Measurements from ENCODE around the gene MNX1. TPM values are rescaled to one million over a fixed set of nuclear protein-coding genes. Genes with fewer than 3 reads are reported as not detected.
A peak's percentile ranks its signal among the peaks of the same experiment; 100 is the strongest.

MNX1 gene
- total and polyA plus RNA-seq, 7 donors = 4.2 to 5.3 (median 4.2) TPM; not detected in 4

DNA sequence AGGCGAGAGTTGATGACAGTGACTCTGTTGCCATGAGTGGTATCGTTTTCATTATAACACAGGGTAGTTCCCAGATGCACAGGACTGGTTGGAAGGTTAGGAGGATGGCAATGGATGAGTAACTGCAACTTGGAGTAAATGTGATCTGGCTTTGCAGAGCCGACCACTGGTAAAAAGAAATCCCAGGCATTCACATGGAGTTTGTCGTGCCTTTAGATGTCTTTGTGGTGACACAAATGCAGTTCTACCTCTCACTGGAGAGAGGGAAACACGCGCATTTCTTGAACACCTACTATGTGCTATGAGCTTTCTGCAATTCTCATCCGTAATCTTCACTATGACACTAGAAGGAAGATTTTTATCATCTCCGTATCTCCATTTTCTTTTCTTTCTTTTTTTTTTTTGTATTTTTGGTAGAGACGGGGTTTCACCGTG is 1.7 kb upstream of the MNX1 start:
- peaks cover 55 to 98% (median 93%) of the 10 kb centered on the region in 3 donors for H3K27me3 ChIP-seq

DNA sequence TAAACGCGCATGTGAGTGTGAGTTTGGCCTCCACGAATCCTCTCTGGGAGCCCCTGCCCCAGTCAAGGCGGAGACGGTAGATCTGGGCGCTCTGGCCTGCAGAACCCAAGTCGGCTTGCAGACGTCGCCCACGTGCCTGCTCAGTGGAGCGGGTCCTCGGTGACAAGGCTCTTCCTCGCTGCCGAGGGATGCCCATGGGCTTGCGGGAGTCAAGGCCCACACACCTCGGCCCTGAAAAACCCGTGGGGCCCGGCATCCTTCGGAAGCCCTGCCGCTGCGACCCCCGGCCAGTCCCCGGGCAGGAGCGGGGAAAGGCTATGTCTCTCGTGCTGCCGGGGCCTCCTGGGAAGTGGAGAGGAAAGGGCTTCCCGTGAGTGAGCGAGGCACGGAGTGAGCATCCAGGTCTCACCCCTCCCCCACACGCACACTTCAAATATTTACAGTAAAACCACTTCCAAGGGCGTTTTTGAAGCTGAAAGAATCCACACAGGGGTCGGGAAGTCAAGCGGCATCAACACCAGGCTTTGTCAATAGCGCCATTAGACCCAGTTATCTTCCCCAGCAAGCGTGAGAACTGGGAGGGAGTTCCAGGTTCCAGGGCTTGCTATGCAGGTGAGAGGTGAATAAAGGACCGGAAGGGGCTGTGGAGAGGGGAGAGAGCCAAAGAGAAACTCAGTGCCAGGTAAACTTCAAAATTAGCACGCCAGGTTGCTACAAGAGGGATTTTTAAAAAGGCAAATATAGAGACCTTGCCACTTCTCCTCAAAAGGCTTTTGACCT is 1.1 kb upstream of the MNX1 start:
- no peaks in the 10 kb centered on the region for H3K9me3 ChIP-seq
- no peak for DNase-seq
- WGBS, 2 donors = 2% methylated on average over 37 of the region's 37 CpGs
- H3K4me1 ChIP-seq = peaks cover 0 to 22% (median 21%) of the 10 kb centered on the region in 4 donors
- H3K4me3 ChIP-seq = no peak overlapping the region
- no peak overlapping the region for H3K27ac ChIP-seq
- peaks cover 53 to 98% (median 93%) of the 10 kb centered on the region in 3 donors for H3K27me3 ChIP-seq
- intact Hi-C loops (cut with DNase I) = no loop called here
- TF ChIP-seq EP300 (IDR thresholded peaks at IDR 0.05) (no peak), POLR2A (IDR thresholded peaks at IDR 0.05) (no peak), POLR2AphosphoS5 (IDR thresholded peaks at IDR 0.05) (no peak)
- TF ChIP-seq, protein P1, sequence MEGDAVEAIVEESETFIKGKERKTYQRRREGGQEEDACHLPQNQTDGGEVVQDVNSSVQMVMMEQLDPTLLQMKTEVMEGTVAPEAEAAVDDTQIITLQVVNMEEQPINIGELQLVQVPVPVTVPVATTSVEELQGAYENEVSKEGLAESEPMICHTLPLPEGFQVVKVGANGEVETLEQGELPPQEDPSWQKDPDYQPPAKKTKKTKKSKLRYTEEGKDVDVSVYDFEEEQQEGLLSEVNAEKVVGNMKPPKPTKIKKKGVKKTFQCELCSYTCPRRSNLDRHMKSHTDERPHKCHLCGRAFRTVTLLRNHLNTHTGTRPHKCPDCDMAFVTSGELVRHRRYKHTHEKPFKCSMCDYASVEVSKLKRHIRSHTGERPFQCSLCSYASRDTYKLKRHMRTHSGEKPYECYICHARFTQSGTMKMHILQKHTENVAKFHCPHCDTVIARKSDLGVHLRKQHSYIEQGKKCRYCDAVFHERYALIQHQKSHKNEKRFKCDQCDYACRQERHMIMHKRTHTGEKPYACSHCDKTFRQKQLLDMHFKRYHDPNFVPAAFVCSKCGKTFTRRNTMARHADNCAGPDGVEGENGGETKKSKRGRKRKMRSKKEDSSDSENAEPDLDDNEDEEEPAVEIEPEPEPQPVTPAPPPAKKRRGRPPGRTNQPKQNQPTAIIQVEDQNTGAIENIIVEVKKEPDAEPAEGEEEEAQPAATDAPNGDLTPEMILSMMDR (IDR thresholded peaks at IDR 0.05) = no peak
- no peaks in the 10 kb centered on the region for H3K36me3 ChIP-seq

More for the DNA sequence above, 1.7 kb upstream of the MNX1 start:
- H3K27ac ChIP-seq = no peak overlapping the region
- no peaks in the 10 kb centered on the region for H3K36me3 ChIP-seq
- H3K4me1 ChIP-seq = peaks cover 0 to 22% (median 21%) of the 10 kb centered on the region in 4 donors
- no peak for DNase-seq
- no peaks in the 10 kb centered on the region for H3K9me3 ChIP-seq
- TF ChIP-seq, protein P1 (IDR thresholded peaks at IDR 0.05) = no peak
- TF ChIP-seq POLR2AphosphoS5 (IDR thresholded peaks at IDR 0.05) (no peak), POLR2A (IDR thresholded peaks at IDR 0.05) (no peak), EP300 (IDR thresholded peaks at IDR 0.05) (no peak)
- H3K4me3 ChIP-seq = no peak overlapping the region
- intact Hi-C loops (cut with DNase I) = no loop called here
- WGBS, 2 donors = 29 to 67% methylated on average over 10 of the region's 10 CpGs

DNA sequence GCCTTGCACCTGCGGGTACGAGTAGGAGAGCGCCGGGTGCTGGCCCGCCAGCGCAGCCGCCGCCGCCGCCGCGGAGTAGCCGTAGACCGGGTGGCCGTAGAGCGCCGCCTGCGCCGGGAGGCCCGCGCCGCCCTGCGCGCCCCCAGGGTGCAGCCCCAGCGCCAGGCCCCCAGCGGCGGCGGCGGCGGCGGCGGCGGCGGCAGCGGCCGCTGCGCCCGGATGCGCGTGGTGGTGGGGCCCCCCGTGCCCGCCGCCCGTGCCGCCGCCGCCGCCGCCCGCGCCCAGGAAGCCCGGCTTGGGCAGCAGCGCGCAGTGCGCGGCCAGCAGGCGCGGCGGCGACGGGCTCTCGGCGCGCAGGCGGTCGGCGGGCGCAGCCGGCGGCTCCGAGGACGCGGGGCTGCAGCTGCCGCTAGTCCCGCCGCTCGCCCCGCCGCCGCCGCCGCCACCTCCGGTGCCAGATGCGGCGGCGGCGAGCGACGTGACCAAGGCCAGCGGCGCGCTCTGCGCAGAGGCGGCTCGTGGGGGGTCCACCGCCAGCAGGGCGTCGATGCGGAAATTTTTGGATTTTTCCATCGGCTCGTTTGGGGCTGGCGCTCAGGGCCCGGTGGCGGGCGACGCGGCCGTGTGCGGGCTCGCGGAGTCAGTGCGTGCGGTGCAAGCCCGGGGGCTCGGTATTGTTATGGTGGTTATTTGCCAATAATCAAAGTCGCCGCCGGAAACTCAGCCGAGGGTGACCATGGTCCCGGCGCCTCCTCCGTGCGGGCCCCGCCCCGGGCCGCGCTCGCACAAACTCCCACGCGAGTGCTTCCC is 480 bp downstream of the MNX1 start:
- TF ChIP-seq, protein P1 (IDR thresholded peaks at IDR 0.05) = no peak
- TF ChIP-seq POLR2A (IDR thresholded peaks at IDR 0.05) = no peak
- no peak for TF ChIP-seq POLR2AphosphoS5 (IDR thresholded peaks at IDR 0.05)
- no peak for TF ChIP-seq EP300 (IDR thresholded peaks at IDR 0.05)
- 0 to 1% methylated on average over 130 of the region's 130 CpGs for WGBS, 2 donors
- H3K4me3 ChIP-seq = peak overlapping the region in 3 of 4 donors; percentile 37 to 49 (median 48)
- DNase-seq = no peak
- H3K27me3 ChIP-seq = peaks cover 59 to 98% (median 93%) of the 10 kb centered on the region in 3 donors
- intact Hi-C loops (cut with DNase I) = no loop called here
- H3K9me3 ChIP-seq = no peaks in the 10 kb centered on the region
- H3K27ac ChIP-seq = no peak overlapping the region
- H3K36me3 ChIP-seq = no peaks in the 10 kb centered on the region
- H3K4me1 ChIP-seq = peaks cover 0 to 34% (median 31%) of the 10 kb centered on the region in 4 donors

DNA sequence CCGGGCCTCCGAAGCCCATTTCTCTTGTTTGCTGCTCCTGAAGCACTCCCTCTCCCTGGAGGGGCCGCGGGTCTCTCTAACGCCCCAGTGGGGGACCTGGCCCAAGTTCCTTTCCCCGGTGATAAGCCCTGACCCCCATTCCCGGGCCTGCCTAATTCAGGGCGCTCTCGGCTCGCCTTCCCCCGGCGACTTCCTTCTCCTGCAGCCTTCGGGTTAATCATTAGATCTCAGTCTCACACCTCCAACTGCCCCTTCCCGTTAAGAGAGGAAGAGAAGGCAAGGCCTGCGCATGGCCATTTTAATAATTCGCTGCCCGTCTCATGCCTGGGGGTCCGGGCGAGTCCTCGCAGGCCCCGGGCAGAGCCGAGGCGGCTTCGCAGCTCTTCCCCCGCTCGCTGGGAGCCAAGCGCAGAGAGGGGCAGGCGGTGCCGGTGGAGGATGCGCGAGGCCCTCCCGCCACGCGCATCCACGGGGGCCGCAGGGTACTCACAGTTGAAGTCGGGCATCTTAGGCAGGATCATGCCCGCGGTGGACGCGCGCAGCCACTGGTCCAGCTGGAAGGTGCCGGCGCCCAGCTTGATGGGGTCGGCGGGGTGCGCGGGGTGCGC is 1.2 kb downstream of the MNX1 start:
- WGBS, 2 donors = 1 to 2% methylated on average over 49 of the region's 49 CpGs
- Histone ChIP-seq H3K4me1 (peaks cover 0 to 41% (median 36%) of the 10 kb centered on the region in 4 donors), H3K4me3 (peak overlapping the region in 2 of 4 donors; percentile 7 to 15), H3K9me3 (no peaks in the 10 kb centered on the region), H3K27me3 (peaks cover 62 to 98% (median 95%) of the 10 kb centered on the region in 3 donors), H3K27ac (peak overlapping the region in 1 of 4 donors; percentile 31), H3K36me3 (no peaks in the 10 kb centered on the region)
- intact Hi-C loops (cut with DNase I) = no loop called here
- no peak for DNase-seq
- TF ChIP-seq POLR2A (IDR thresholded peaks at IDR 0.05) (peak in 1 of 2 donors; percentile 16), POLR2AphosphoS5 (IDR thresholded peaks at IDR 0.05) (no peak), EP300 (IDR thresholded peaks at IDR 0.05) (no peak)
- TF ChIP-seq, protein P1 (IDR thresholded peaks at IDR 0.05) = no peak

Data from sigmoid colon (tissue), 7 donors.